Left hindlimb (tissue), 1 donor: ENCODE data around the gene ARHGAP32.
"Not testable (repeated sequence)": the region's sequence is repeated elsewhere in the genome, so short reads cannot be mapped to it uniquely, and the experiment has no call there.

Source experiments
- DNase-seq: peaks from one replicate; pipeline ENCODE4 v3.0.0-alpha.2; 2018

The ARHGAP32 gene

GRCh38 chr11:129018126-129018525, 174.0 kb downstream of the ARHGAP32 start:
- no peak for DNase-seq

DNA sequence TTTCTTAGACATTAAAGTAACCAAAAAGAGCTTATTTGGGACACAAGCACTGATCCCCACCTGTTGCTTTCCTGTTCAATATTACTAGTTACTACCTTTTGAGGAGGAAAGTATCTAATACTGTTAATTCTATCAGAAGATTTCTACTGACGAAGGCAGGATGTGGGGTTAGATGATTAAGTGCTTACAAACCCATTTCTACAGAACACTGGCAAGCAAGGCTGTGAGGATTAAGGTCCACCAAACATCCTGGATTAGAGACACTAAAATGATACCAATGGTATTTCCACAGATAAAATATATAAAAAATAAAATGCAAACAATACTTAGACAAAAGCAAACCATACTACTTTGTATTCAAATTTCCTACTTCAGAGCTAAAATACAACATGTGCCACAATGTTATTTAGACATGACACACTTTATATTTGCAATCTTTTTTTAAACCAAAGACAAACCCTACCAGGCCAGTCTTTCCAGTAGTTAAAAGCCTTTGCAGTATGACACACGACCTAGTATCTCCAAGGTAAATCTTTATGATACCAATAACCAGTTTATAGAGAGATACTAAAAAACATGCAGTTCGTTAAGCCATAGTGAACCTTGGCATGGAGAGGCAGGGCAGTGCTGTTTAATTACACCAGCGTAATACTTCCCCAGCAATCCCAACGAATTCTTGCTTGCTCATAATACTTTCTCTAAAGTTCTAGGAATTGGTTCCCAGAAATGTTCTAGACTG, 178.2 kb downstream of the ARHGAP32 start:
- DNase-seq = no peak

GRCh38 chr11:129012880-129013279, 179.2 kb downstream of the ARHGAP32 start:
- no peak for DNase-seq

GRCh38 chr11:129006161-129006560, 186.0 kb downstream of the ARHGAP32 start:
- DNase-seq = no peak

DNA sequence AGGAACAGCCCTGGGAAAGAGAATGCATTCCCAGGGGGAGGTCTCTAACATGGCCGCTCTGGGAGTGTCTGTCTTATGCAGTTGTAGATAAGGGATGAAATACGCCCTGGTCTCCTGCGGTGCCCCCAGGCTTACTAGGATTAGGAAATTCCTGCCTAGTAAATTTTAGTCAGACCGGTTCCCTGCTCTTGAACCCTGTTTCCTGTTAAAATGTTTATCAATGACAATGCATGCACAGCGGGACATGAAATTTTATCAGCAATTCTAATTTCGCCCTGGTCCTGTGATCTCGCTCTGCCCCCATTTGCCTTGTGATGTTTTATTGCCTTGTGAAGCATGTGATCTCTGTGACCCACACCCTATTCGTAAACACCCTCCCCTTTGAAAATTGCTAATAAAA, 193.0 kb downstream of the ARHGAP32 start:
- not testable (repeated sequence) for DNase-seq

GRCh38 chr11:128988242-128988970, 203.7 kb downstream of the ARHGAP32 start:
- no peak for DNase-seq

GRCh38 chr11:128985880-128986279, 206.2 kb downstream of the ARHGAP32 start:
- no peak for DNase-seq

- no peak for DNase-seq
These were observed 209.1 kb downstream of the ARHGAP32 start for GRCh38 chr11:128983023-128983422.

DNA sequence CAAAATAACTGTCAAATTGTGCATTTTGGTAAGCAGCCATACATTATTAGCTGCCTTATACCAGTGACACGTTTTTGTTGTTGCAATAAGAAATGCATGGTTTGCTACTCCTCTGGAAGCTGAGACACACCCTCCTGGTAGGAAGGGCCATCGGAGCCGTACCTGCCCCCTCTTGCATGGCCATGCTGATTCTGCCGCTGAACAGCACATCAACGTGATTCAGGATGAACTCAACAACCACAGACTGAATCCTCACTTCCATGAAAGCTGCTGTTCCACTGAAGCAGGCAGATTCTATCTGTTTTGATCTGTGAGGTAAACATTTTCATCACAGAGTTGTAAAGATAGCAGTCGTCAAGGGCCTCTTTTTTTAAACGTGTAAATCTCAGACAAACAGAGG, 210.9 kb downstream of the ARHGAP32 start:
- no peak for DNase-seq

- no peak for DNase-seq
These were observed 221.4 kb downstream of the ARHGAP32 start for GRCh38 chr11:128970598-128971190.

DNA sequence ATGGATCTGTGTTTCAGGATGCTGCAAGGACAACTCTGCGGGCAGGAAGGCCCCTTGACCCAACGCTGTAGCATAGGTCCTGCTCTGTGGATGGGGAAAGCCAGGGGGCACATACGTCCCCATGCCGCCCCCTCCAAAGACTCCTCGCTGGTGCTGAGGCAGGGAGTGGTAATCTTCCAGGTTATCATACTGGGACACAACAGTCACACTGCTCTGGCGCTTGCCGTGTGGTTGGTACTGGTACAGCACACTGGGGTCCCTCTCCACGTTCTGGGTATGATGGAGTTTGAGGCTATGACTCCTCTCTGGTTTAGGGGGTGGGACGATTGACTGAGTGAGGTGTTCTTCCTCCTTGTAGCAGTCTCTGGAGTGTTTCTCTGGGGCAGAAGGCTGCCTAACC, 223.2 kb downstream of the ARHGAP32 start:
- no peak for DNase-seq

- DNase-seq = no peak
These were observed 224.5 kb downstream of the ARHGAP32 start for GRCh38 chr11:128967578-128967977.

- DNase-seq = no peak
These were observed 226.6 kb downstream of the ARHGAP32 start for GRCh38 chr11:128965485-128965884.

GRCh38 chr11:128964463-128964930, 227.6 kb downstream of the ARHGAP32 start:
- no peak for DNase-seq

DNA sequence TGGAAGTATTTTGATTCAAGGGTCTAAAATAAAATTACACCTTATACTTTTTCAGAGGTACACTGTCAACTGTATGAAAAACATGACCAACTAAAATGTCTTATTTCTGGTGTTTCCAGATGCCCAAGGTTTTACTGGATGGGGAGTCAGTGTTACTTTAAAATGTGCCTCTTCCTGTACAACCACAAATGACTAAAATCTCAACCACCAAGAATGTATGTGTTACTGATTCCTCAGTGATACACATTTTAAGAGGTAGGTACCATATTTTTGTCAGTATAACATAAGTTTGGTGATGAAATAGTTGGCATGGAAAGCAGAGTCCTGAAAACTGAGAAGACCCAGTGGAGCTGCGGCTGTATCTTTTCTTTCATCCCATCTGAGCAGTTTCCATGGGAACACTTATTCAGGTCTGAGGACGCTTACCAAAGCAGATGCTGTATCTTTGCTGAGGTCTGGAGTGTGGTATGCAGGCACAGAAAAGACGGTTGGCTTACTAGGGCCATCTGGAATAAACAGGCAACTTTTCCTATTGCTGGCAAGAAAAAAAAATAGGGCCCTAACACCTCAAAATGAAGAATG, 228.3 kb downstream of the ARHGAP32 start:
- DNase-seq = no peak

GRCh38 chr11:128962896-128963295, 229.2 kb downstream of the ARHGAP32 start:
- DNase-seq = no peak

DNA sequence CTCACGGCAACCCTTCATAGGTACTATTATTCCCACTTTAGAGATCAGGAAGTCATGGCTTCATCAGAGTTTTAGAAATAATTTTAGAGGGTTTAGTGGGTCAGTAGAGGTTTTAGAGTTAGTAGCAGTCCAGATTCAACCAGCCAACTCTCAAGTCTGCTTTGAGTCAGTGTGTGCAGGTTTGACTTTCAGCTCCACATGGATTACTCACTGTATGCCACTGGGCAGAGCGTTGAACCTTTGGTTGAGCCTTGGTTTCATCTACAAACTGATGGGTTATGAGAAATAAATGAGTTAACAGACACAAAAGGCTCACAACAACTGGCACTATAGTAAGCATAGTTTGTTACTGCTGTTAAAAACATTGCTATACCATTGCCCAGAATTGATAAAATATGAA, 230.5 kb downstream of the ARHGAP32 start:
- DNase-seq = no peak

DNA sequence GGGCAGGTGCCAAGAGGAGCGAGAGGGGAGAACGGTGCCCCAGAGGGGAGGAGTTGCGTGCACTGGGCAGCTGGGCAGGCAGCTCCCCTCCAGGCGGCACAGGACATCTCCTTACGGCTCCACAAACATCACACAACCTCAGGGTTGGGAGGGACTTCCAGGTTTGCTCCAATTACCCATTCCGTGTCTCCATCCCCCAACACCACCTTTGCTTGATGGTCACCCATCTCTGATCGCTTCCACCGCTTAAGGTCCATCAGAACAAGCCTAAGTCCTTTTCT, 235.0 kb downstream of the ARHGAP32 start:
- DNase-seq = no peak

DNA sequence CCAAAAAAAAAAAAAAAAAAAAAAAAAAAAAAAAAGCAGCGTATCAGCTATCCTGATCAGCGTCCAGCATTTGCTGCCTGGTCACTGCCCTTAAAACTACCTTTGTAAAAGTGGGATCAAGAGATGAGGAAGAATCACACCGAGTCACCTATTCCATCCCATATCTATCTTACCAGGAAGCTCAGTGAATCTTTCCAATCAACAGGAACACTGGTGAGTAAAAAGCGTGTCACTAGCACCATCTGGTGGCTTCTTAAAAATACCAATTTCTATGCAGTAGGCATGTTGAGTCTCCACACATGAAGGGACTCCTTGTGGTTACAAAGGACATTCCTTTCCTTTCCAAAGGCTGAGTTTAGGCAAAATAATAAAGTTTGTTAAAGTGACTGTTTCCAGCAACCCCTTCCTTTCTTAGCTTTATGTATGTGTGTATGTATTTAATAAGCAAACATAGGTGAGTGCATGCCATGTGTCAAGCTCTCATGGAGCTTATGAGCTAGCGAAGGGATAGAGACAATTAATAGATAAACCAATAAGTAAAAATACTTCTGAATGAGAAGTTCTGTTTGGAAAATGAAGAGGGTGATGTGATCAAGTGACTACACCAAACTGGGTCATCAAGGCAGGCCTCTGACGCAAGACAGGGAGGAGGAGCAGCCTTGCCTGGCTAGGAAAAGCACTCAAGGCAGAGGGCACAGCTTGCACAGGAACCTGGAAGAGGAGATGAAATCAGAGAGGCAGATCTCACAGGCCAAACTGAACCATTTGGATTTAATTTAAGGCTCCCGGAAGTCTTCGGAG, 235.5 kb downstream of the ARHGAP32 start:
- DNase-seq = no peak

GRCh38 chr11:128955636-128956035, 236.5 kb downstream of the ARHGAP32 start:
- DNase-seq = no peak

GRCh38 chr11:128953151-128953550, 239.0 kb downstream of the ARHGAP32 start:
- DNase-seq = no peak

DNA sequence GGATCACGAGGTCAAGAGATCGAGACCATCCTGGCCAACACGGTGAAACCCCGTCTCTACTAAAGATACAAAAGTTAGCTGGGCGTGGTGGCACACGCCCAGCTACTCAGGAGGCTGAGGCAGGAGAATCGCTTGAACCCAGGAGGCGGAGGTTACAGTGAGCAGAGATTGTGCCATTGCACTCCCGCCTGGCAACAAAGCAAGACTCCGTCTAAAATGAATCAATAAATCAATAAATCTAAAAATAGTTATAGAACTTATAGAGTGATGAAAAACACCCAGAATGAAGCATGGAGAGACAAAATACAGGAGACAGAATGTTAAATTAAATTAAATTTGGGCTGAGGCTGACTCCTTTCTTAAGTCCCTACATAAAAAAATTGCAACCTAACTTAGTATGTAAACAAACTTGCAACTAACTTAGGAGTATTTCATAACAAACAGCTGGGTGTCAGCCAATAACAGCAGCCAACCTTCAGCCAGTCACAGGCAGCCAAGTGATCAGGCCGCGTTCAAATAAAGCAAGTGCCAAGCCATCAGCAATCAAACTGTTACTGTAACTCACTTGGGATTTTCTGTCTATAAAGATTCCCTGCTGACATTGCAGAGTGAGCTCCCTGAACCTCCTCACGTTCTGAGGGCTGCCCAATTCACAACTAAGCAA, 242.2 kb downstream of the ARHGAP32 start:
- DNase-seq = no peak
